DND-41 (cell line): ENCODE measurements around the gene WDR72.

Experiments used
- EZH2 ChIP-seq: IDR thresholded peaks from 3 replicates; pipeline ENCODE4 v1.6.1; 2012; ENCODE audit warnings: borderline replicate concordance, low read depth, mild to moderate bottlenecking, moderate library complexity, low read length, inconsistent platforms; ENCODE audit not compliant: severe bottlenecking
- TF ChIP-seq, protein P1 (sequence below): IDR thresholded peaks from 2 replicates; pipeline ENCODE4 v1.5.1; 2012; ENCODE audit warnings: borderline replicate concordance, low read length, moderate library complexity, mild to moderate bottlenecking; ENCODE audit not compliant: poor library complexity, severe bottlenecking; ENCODE audit errors: extremely low read depth

DNA sequence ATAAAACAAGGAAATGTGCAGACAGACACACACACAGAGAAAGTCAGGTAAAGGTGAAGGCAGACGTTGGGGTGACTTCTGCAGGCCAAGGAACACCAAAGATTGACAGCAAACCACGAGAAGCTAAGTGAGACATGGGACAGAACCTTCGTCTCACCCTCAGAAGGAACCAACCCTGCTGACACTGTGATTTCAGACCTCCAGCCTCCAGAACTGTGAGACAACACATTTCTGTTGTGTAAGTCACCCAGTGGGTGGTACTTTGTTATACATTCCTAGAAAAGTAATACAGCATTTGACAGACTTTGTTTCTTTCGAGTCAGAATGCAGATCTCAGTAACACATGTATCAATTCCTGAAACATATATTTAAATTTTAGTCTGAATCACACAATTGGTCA, 7.1 kb downstream of the WDR72 start:
- TF ChIP-seq, protein P1, sequence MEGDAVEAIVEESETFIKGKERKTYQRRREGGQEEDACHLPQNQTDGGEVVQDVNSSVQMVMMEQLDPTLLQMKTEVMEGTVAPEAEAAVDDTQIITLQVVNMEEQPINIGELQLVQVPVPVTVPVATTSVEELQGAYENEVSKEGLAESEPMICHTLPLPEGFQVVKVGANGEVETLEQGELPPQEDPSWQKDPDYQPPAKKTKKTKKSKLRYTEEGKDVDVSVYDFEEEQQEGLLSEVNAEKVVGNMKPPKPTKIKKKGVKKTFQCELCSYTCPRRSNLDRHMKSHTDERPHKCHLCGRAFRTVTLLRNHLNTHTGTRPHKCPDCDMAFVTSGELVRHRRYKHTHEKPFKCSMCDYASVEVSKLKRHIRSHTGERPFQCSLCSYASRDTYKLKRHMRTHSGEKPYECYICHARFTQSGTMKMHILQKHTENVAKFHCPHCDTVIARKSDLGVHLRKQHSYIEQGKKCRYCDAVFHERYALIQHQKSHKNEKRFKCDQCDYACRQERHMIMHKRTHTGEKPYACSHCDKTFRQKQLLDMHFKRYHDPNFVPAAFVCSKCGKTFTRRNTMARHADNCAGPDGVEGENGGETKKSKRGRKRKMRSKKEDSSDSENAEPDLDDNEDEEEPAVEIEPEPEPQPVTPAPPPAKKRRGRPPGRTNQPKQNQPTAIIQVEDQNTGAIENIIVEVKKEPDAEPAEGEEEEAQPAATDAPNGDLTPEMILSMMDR, result no peak
- TF ChIP-seq EZH2, result no peak
